ENCODE measurements around the gene SMPX.

The SMPX gene

GRCh38 chrX:21741869-21742701, 15.8 kb downstream of the SMPX start:
- peak in 1 of 2 donors; percentile 15 for DNase-seq

GRCh38 chrX:21741364-21741763, 16.6 kb downstream of the SMPX start:
- DNase-seq = no peak

- no peak for DNase-seq
Measured at GRCh38 chrX:21740329-21741274, 17.3 kb downstream of the SMPX start.

- no peak for DNase-seq
Measured at GRCh38 chrX:21738950-21739287, 19.0 kb downstream of the SMPX start.

GRCh38 chrX:21738210-21738949, 19.5 kb downstream of the SMPX start:
- DNase-seq = no peak

GRCh38 chrX:21735768-21736127, 22.2 kb downstream of the SMPX start:
- no peak for DNase-seq

GRCh38 chrX:21735038-21735767, 22.7 kb downstream of the SMPX start:
- DNase-seq = no peak

GRCh38 chrX:21734175-21734574, 23.7 kb downstream of the SMPX start:
- no peak for DNase-seq

- DNase-seq = no peak
Measured at GRCh38 chrX:21733705-21734104, 24.2 kb downstream of the SMPX start.

- DNase-seq = no peak
Measured at GRCh38 chrX:21730026-21730425, 27.9 kb downstream of the SMPX start.

- DNase-seq = no peak
Measured at GRCh38 chrX:21728276-21728968, 29.5 kb downstream of the SMPX start.

- DNase-seq = no peak
Measured at GRCh38 chrX:21725916-21726315, 32.0 kb downstream of the SMPX start.

- peak; percentile 0 to 9 for DNase-seq
Measured at GRCh38 chrX:21725496-21725895, 32.4 kb downstream of the SMPX start.

GRCh38 chrX:21723814-21724213, 34.1 kb downstream of the SMPX start:
- DNase-seq = no peak

- DNase-seq = no peak
Measured at GRCh38 chrX:21723084-21723483, 34.8 kb downstream of the SMPX start.

GRCh38 chrX:21721195-21721594, 36.7 kb downstream of the SMPX start:
- no peak for DNase-seq

GRCh38 chrX:21718575-21718974, 39.3 kb downstream of the SMPX start:
- DNase-seq = no peak

- no peak for DNase-seq
Measured at GRCh38 chrX:21717802-21718201, 40.1 kb downstream of the SMPX start.

- no peak for DNase-seq
Measured at GRCh38 chrX:21715825-21716224, 42.1 kb downstream of the SMPX start.

GRCh38 chrX:21715337-21715736, 42.6 kb downstream of the SMPX start:
- DNase-seq = no peak

- no peak for DNase-seq
Measured at GRCh38 chrX:21711848-21712197, 46.1 kb downstream of the SMPX start.

All from inflammatory macrophage treated with lipopolysaccharide for 1 hour (primary cell).